ENCODE measurements around the gene MMD2. TPM values are rescaled to one million over a fixed set of nuclear protein-coding genes. Genes with fewer than 3 reads are reported as not detected.
A peak's percentile ranks its signal among the peaks of the same experiment; 100 is the strongest.
"Not testable (repeated sequence)": the region's sequence is repeated elsewhere in the genome, so short reads cannot be mapped to it uniquely, and the experiment has no call there.

The MMD2 gene
- total RNA-seq, 4 donors from 2014 or later: 0.63 TPM; not detected in 3

DNA sequence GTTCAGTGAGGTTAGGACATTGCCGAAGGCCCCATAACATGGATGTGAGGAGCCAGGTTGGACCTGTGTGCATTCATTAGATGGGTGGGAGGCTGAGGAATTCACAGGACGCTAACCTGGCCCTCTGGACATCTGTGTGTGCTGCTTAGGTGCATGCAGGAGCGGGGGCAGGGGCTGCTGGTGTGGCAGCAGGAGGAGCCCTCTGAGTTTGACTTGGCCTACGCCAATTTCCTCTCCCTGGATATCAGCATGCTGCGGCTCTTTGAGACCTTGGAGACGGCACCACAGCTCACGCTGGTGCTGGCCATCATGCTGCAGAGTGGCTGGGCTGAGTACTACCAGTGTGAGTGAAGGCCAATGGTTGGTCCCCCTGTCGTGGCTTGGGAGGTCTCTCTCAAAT lies 34.5 kb upstream of the MMD2 start:
- no peak overlapping the region for H3K4me3 ChIP-seq
- no peak for DNase-seq (ENCODE audit: low spot score in 2 of 2)
- 69 to 86% methylated on average over 6 to 8 of the region's 8 CpGs for WGBS, 2 donors
- no peaks in the 10 kb centered on the region for H3K9me3 ChIP-seq
- no peak overlapping the region for H3K27ac ChIP-seq
- peaks cover 0 to 96% (median 0%) of the 10 kb centered on the region in 3 donors for H3K36me3 ChIP-seq
- H3K4me1 ChIP-seq: no peaks in the 10 kb centered on the region
- no peaks in the 10 kb centered on the region for H3K27me3 ChIP-seq
- TF ChIP-seq POLR2A (IDR thresholded peaks at IDR 0.05) (no peak), EP300 (IDR thresholded peaks at IDR 0.05) (no peak), CTCF (IDR thresholded peaks at IDR 0.05) (no peak)

DNA sequence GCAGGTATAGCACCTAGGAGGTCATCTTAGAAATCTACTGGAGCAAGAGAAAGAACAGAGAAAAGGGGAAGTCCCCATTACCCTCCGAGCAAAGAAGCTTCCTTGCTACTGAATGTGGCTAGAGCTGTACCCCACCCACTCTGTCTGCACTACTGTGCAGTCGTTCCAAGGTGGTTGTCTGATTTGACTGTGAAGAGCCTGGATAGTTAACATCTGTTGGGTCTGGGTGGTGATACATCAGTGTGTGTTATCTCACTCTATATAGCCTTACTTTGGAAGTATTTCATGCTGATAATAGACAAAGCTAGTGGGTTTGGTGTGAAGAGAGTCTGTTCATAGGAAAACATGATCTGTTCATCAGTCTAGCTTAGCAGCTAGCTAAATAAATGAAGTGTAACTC lies 23.8 kb upstream of the MMD2 start:
- not testable (repeated sequence) for H3K27me3 ChIP-seq; H3K9me3 ChIP-seq; DNase-seq (ENCODE audit: low spot score in 2 of 2); H3K4me3 ChIP-seq; H3K27ac ChIP-seq
- H3K36me3 ChIP-seq: peaks cover 4 to 68% (median 14%) of the 10 kb centered on the region in 3 donors
- H3K4me1 ChIP-seq: peaks cover 0 to 16% (median 0%) of the 10 kb centered on the region in 4 donors
- 0% methylated on average over 1 of the region's 2 CpGs; no CpG with 5 or more reads in 1 of the 2 donors for WGBS, 2 donors

- DNase-seq (ENCODE audit: low spot score in 2 of 2); H3K9me3 ChIP-seq; H3K27ac ChIP-seq; H3K4me3 ChIP-seq; H3K27me3 ChIP-seq: not testable (repeated sequence)
- Histone ChIP-seq H3K36me3 (peaks cover 4 to 68% (median 10%) of the 10 kb centered on the region in 3 donors), H3K4me1 (peaks cover 0 to 25% (median 0%) of the 10 kb centered on the region in 4 donors)
- WGBS, 2 donors: 89 to 91% methylated on average over 17 of the region's 17 CpGs
Measured at GRCh38 chr7:4981295-4981890, 22.4 kb upstream of the MMD2 start.

DNA sequence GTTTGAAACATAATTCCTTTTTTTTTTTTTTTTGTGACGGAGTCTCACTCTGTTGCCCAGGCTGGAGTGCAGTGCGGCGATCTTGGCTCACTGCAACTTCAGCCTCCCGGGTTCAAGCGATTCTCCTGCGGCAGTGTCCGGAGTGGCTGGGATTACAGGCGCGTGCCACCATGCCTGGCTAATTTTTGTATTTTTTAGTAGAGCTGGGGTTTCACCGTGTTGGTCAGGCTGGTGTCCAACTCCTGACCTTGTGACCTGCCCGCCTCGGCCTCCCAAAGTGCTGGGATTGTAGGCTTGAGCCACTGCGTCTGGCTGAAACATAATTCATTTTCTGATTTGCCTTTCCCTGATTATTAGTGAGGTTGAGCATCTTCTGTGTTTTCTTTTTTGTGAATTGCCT lies 16.6 kb upstream of the MMD2 start:
- H3K4me3 ChIP-seq; DNase-seq (ENCODE audit: low spot score in 2 of 2): not testable (repeated sequence)

GRCh38 chr7:4973728-4974198 lies 14.8 kb upstream of the MMD2 start:
- TF ChIP-seq EP300 (IDR thresholded peaks at IDR 0.05) (peak in 1 of 2 donors; percentile 62), POLR2A (IDR thresholded peaks at IDR 0.05) (peak; percentile 28 to 59), CTCF (IDR thresholded peaks at IDR 0.05) (peak; percentile 72 to 92 (median 84))
- DNase-seq (ENCODE audit: low spot score in 2 of 2): peak; percentile 63 to 67
- peaks cover 0 to 25% (median 6%) of the 10 kb centered on the region in 3 donors for H3K36me3 ChIP-seq
- H3K9me3 ChIP-seq: no peaks in the 10 kb centered on the region
- no peaks in the 10 kb centered on the region for H3K27me3 ChIP-seq
- H3K4me3 ChIP-seq: peak overlapping the region; percentile 49 to 97 (median 90)
- peaks cover 0 to 36% (median 4%) of the 10 kb centered on the region in 4 donors for H3K4me1 ChIP-seq
- H3K27ac ChIP-seq: peak overlapping the region; percentile 79 to 97 (median 91)
- 5 to 22% methylated on average over 6 to 40 of the region's 41 CpGs for WGBS, 2 donors

More for the DNA sequence above, 16.6 kb upstream of the MMD2 start:
- not testable (repeated sequence) for H3K9me3 ChIP-seq, H3K27ac ChIP-seq, H3K27me3 ChIP-seq
- Histone ChIP-seq H3K36me3 (peaks cover 0 to 36% (median 6%) of the 10 kb centered on the region in 3 donors), H3K4me1 (peaks cover 0 to 40% (median 4%) of the 10 kb centered on the region in 4 donors)
- 79 to 86% methylated on average over 13 of the region's 13 CpGs for WGBS, 2 donors

GRCh38 chr7:4972446-4972845 lies 13.5 kb upstream of the MMD2 start:
- 83 to 84% methylated on average over 9 of the region's 10 CpGs for WGBS, 2 donors
- not testable (repeated sequence) for H3K9me3 ChIP-seq; H3K4me3 ChIP-seq; H3K27me3 ChIP-seq; H3K27ac ChIP-seq; DNase-seq (ENCODE audit: low spot score in 2 of 2)
- Histone ChIP-seq H3K36me3 (peaks cover 0 to 11% (median 0%) of the 10 kb centered on the region in 3 donors), H3K4me1 (peaks cover 0 to 24% (median 4%) of the 10 kb centered on the region in 4 donors)

- Histone ChIP-seq H3K27me3 (peaks cover 0 to 22% of the 10 kb centered on the region in 2 donors), H3K27ac (no peak overlapping the region), H3K4me1 (no peaks in the 10 kb centered on the region), H3K36me3 (no peaks in the 10 kb centered on the region), H3K4me3 (no peak overlapping the region), H3K9me3 (no peaks in the 10 kb centered on the region)
- 82 to 84% methylated on average over 11 of the region's 11 CpGs for WGBS, 2 donors
- DNase-seq (ENCODE audit: low spot score in 2 of 2): no peak
- TF ChIP-seq POLR2A (IDR thresholded peaks at IDR 0.05) (no peak), EP300 (IDR thresholded peaks at IDR 0.05) (no peak), CTCF (IDR thresholded peaks at IDR 0.05) (no peak)
Measured at GRCh38 chr7:4965295-4966022, 6.5 kb upstream of the MMD2 start.

Data from tibial nerve (tissue), 4 donors.